SK-N-SH (cell line): Measurements from ENCODE around the gene IL6ST. TPM values are rescaled to one million over a fixed set of nuclear protein-coding genes. Genes with fewer than 3 reads are reported as not detected.

ENCODE experiments used
- CTCF ChIA-PET: fragments of 300-600, 350-600 bp; formaldehyde crosslinking; extraction: SDS; loops from one replicate; lab custom pipeline; 2021; lab: Yijun Ruan, JAX
- POLR2A ChIA-PET: fragments of 350-600 bp; sonication (Branson Sonifier 250); formaldehyde crosslinking; extraction: SDS; loops from one replicate; lab custom pipeline; 2020; ENCODE audit warnings: antibody characterized with exemption, inconsistent platforms; lab: Yijun Ruan, JAX
- DNase-seq: peaks from one replicate; pipeline ENCODE4 v3.0.0; 2012
- H2AFZ ChIP-seq: fragments of 200-600 bp; sonication (generic); 2 replicates; pipeline ENCODE4 v1.8.1; 2016; ENCODE audit warnings: antibody characterized with exemption, mild to moderate bottlenecking, low read depth
- H3F3A ChIP-seq: fragments of 200-600 bp; sonication (generic); replicated peaks from 2 replicates; pipeline ENCODE3; 2016; ENCODE audit warnings: antibody characterized with exemption, mild to moderate bottlenecking; ENCODE audit not compliant: insufficient read depth
- H3K27ac ChIP-seq, 2 experiments: fragments of 200-500 bp in 1 of 2; fragments of 200-600 bp in 1 of 2; sonication (Bioruptor generic) in 1 of 2; sonication (generic), shearing (Covaris generic) in 1 of 2; 2 replicates each; pipeline versions ENCODE4 v1.5.1 to v1.6.1; 2014 to 2016; ENCODE audit warnings: low read depth in 2 of 2, inconsistent platforms in 1 of 2, low read length in 1 of 2, mild to moderate bottlenecking in 1 of 2, mixed read lengths in 1 of 2
- H3K27me3 ChIP-seq: fragments of 200-600 bp; sonication (generic), shearing (Covaris generic); 2 replicates; pipeline ENCODE4 v1.6.1; 2016; ENCODE audit warnings: mixed run types; ENCODE audit not compliant: insufficient read depth
- H3K36me3 ChIP-seq, 2 experiments: fragments of 200-500 bp in 1 of 2; fragments of 200-600 bp in 1 of 2; sonication (Bioruptor generic) in 1 of 2; sonication (generic) in 1 of 2; replicated peaks in 1 of 2; 2 replicates each; pipeline versions ENCODE3 to v1.5.1; 2014 to 2016; ENCODE audit warnings: low read length in 1 of 2, mild to moderate bottlenecking in 1 of 2; ENCODE audit not compliant: insufficient read depth in 2 of 2, control insufficient read depth in 1 of 2
- H3K4me1 ChIP-seq, 2 experiments: fragments of 200-500 bp in 1 of 2; fragments of 200-600 bp in 1 of 2; sonication (Bioruptor generic) in 1 of 2; sonication (generic), shearing (Covaris generic) in 1 of 2; 2 replicates each; pipeline versions ENCODE4 v1.5.1 to v1.6.1; 2014 to 2016; ENCODE audit warnings: low read depth in 1 of 2, low read length in 1 of 2, mixed run types in 1 of 2; ENCODE audit not compliant: insufficient read depth in 2 of 2, control insufficient read depth in 1 of 2
- H3K4me2 ChIP-seq: fragments of 200-600 bp; sonication (generic), shearing (Covaris generic); 2 replicates; pipeline ENCODE4 v1.6.1; 2017; ENCODE audit warnings: mixed run types
- H3K4me3 ChIP-seq, 2 experiments: fragments of 200-500 bp in 1 of 2; fragments of 200-600 bp in 1 of 2; sonication (Bioruptor generic) in 1 of 2; sonication (generic), shearing (Covaris generic) in 1 of 2; 2 replicates each; pipeline versions ENCODE4 v1.5.1 to v1.8.1; 2014 to 2016; ENCODE audit warnings: low read depth in 2 of 2, inconsistent platforms in 1 of 2, low read length in 1 of 2, mild to moderate bottlenecking in 1 of 2, mixed read lengths in 1 of 2, moderate library complexity in 1 of 2
- H3K79me2 ChIP-seq: fragments of 200-600 bp; sonication (generic); 2 replicates; pipeline ENCODE4 v1.8.1; 2017; ENCODE audit warnings: mild to moderate bottlenecking; ENCODE audit not compliant: insufficient read depth
- H3K9ac ChIP-seq: fragments of 200-600 bp; sonication (generic); 2 replicates; pipeline ENCODE4 v1.6.1; 2017; ENCODE audit warnings: mixed run types
- H3K9me2 ChIP-seq: fragments of 200-600 bp; sonication (generic); 2 replicates; pipeline ENCODE4 v1.6.1; 2017; ENCODE audit warnings: mixed run types
- H3K9me3 ChIP-seq: fragments of 200-600 bp; sonication (generic); 2 replicates; pipeline ENCODE4 v1.6.1; 2017; ENCODE audit warnings: mixed run types, mild to moderate bottlenecking, moderate library complexity
- H4K20me1 ChIP-seq: fragments of 200-600 bp; sonication (generic); 2 replicates; pipeline ENCODE4 v1.6.1; 2017; ENCODE audit warnings: mild to moderate bottlenecking, mixed run types; ENCODE audit not compliant: insufficient read depth
- CTCF ChIP-seq: fragments of 200-600 bp; sonication (generic); IDR thresholded peaks from 2 replicates; pipeline ENCODE4 v1.6.1; 2017; ENCODE audit warnings: antibody characterized with exemption, mild to moderate bottlenecking, moderate library complexity
- EZH2phosphoT487 ChIP-seq: fragments of 200-600 bp; sonication (generic); IDR thresholded peaks from 2 replicates; pipeline ENCODE4 v1.6.1; 2017; ENCODE audit warnings: low read depth, mixed run types, mild to moderate bottlenecking, antibody characterized with exemption, moderate library complexity, borderline replicate concordance
- FOSL2 ChIP-seq: IDR thresholded peaks from 2 replicates; pipeline ENCODE4 v1.4.0; 2012; ENCODE audit warnings: low read depth, mild to moderate bottlenecking, moderate library complexity, borderline replicate concordance
- FOXJ3 ChIP-seq: sonication (generic); formaldehyde crosslinking; IDR thresholded peaks from 2 replicates; pipeline ENCODE4 v1.5.1; 2020; ENCODE audit warnings: mild to moderate bottlenecking, missing genetic modification reagents
- FOXM1 ChIP-seq: IDR thresholded peaks from 2 replicates; pipeline ENCODE4 v1.4.0; 2012; ENCODE audit warnings: low read depth, mild to moderate bottlenecking
- GATA2 ChIP-seq: sonication (generic); formaldehyde crosslinking; IDR thresholded peaks from 2 replicates; pipeline ENCODE4 v1.5.0; 2020; ENCODE audit warnings: mild to moderate bottlenecking, missing genetic modification reagents
- JUND ChIP-seq: IDR thresholded peaks from 2 replicates; pipeline ENCODE4 v1.4.0; 2012
- MAX ChIP-seq: IDR thresholded peaks from 2 replicates; pipeline ENCODE4 v1.4.0; 2012; ENCODE audit warnings: low read depth
- MEF2A ChIP-seq: IDR thresholded peaks from 2 replicates; pipeline ENCODE4 v1.4.0; 2012; ENCODE audit warnings: low read depth, borderline replicate concordance
- NRF1 ChIP-seq: IDR thresholded peaks from 2 replicates; pipeline ENCODE4 v1.6.1; 2012; ENCODE audit warnings: low read depth, mild to moderate bottlenecking, low read length
- PBX3 ChIP-seq: IDR thresholded peaks from 2 replicates; pipeline ENCODE4; 2012
- POLR2AphosphoS5 ChIP-seq: IDR thresholded peaks from 2 replicates; pipeline ENCODE4 v1.6.1; 2012; ENCODE audit warnings: low read depth, low read length
- REST ChIP-seq: IDR thresholded peaks from 2 replicates; pipeline ENCODE4 v1.6.1; 2012; ENCODE audit warnings: mild to moderate bottlenecking, low read depth, low read length, moderate library complexity
- RXRA ChIP-seq: IDR thresholded peaks from 2 replicates; pipeline ENCODE4 v1.4.0; 2012; ENCODE audit warnings: low read depth, mild to moderate bottlenecking, borderline replicate concordance
- SIN3A ChIP-seq: IDR thresholded peaks from 2 replicates; pipeline ENCODE4 v1.6.1; 2012; ENCODE audit warnings: low read depth, mild to moderate bottlenecking, low read length, moderate library complexity, borderline replicate concordance
- TAF1 ChIP-seq: IDR thresholded peaks from 2 replicates; pipeline ENCODE4 v1.6.1; 2012; ENCODE audit warnings: low read depth, mild to moderate bottlenecking, low read length, moderate library complexity, borderline replicate concordance
- TCF12 ChIP-seq: IDR thresholded peaks from 2 replicates; pipeline ENCODE4 v1.4.0; 2012
- USF2 ChIP-seq: fragments of 150-350 bp; IDR thresholded peaks from 2 replicates; pipeline ENCODE4 v1.6.1; 2017; ENCODE audit warnings: antibody characterized with exemption, low read length, low read depth, borderline replicate concordance
- YY1 ChIP-seq: IDR thresholded peaks from 2 replicates; pipeline ENCODE4 v1.4.0; 2012; ENCODE audit warnings: low read depth, mild to moderate bottlenecking
- ZBTB33 ChIP-seq: IDR thresholded peaks from 2 replicates; pipeline ENCODE4 v1.4.0; 2012; ENCODE audit warnings: low read depth, borderline replicate concordance
- WGBS: methylation state at CpG from one replicate; pipeline ENCODE4 v1.1.6; 2017; ENCODE audit warnings: low lambda C conversion rate; 5-methylcytosine and 5-hydroxymethylcytosine counted together
- polyA plus RNA-seq, 3 experiments: library from polyadenylated mRNA; depleted of rRNA; stranded (reverse); fragments of >200 nt; gene quantifications; 2 replicates each; pipeline ENCODE4 v1.2.3, GENCODE V29; 2012

Gene IL6ST
- polyA plus RNA-seq, 1 of the 3 experiments (the other 2 are of a cell fraction) = 16.0 TPM

- no peaks in the 10 kb centered on the region for H4K20me1 ChIP-seq
- H3K4me1 ChIP-seq = no peaks in the 10 kb centered on the region
- H3K4me2 ChIP-seq = no peak overlapping the region
- CTCF ChIA-PET = no interaction called here
- no peaks in the 10 kb centered on the region for H3K9me2 ChIP-seq
- no peak for DNase-seq
- no peak overlapping the region for H2AFZ ChIP-seq
- no peaks in the 10 kb centered on the region for H3K79me2 ChIP-seq
- no peak for TF ChIP-seq ZBTB33
- TF ChIP-seq NRF1 = no peak
- TF ChIP-seq USF2 = no peak
- no peak for TF ChIP-seq MEF2A
- no peak for TF ChIP-seq RXRA
- TF ChIP-seq YY1 = no peak
- TF ChIP-seq FOXJ3 = no peak
- TF ChIP-seq REST = no peak
- no peak for TF ChIP-seq FOSL2
- TF ChIP-seq CTCF = no peak
- no peak for TF ChIP-seq PBX3
- no peak for TF ChIP-seq EZH2phosphoT487
- no peak for TF ChIP-seq TAF1
- TF ChIP-seq JUND = no peak
- TF ChIP-seq SIN3A = no peak
- no peak for TF ChIP-seq MAX
- TF ChIP-seq GATA2 = no peak
- TF ChIP-seq POLR2AphosphoS5 = no peak
- no peak for TF ChIP-seq FOXM1
- no peak for TF ChIP-seq TCF12
- TF ChIP-seq, all 33 proteins: peak for 0
- no peaks in the 10 kb centered on the region for H3F3A ChIP-seq
- H3K9me3 ChIP-seq = no peaks in the 10 kb centered on the region
- POLR2A ChIA-PET = no interaction called here
- no peak overlapping the region for H3K4me3 ChIP-seq
- WGBS = 61% methylated on average over 2 of the region's 5 CpGs
- no peaks in the 10 kb centered on the region for H3K36me3 ChIP-seq
- no peak overlapping the region for H3K27ac ChIP-seq
- no peak overlapping the region for H3K9ac ChIP-seq
- no peaks in the 10 kb centered on the region for H3K27me3 ChIP-seq
These were observed 77.2 kb downstream of the IL6ST start for GRCh38 chr5:55917402-55918086.
